ENCODE results near the gene FLNA.

Gene FLNA

GRCh38 chrX:154372612-154373022, 1.8 kb downstream of the FLNA start:
- no peak for DNase-seq

DNA sequence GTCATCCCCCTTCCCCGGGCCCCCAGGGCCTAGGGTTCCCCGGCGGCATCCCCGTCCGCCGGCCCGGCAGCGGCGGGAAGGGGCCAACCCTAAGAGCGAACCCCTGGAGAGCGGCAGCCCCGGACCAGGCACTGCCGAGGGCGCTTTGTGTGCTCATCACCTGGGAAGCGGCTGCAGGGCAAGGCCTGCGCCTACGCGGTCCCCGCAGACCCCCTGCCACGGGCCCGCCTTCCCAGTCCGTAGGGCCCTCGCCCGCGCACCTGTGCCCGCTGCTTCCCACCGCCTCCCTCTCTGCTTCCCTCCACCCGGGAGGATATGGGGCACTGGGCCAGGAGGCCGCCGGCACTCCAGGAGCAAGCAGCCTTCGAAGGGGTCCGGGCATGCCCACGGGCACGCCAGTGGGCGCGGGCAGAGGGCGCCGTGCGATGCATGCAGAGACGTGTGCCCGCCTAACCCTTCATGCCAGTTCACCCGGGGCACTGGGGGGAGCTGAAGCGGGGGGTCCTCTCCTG, 2.6 kb downstream of the FLNA start:
- DNase-seq: no peak

DNA sequence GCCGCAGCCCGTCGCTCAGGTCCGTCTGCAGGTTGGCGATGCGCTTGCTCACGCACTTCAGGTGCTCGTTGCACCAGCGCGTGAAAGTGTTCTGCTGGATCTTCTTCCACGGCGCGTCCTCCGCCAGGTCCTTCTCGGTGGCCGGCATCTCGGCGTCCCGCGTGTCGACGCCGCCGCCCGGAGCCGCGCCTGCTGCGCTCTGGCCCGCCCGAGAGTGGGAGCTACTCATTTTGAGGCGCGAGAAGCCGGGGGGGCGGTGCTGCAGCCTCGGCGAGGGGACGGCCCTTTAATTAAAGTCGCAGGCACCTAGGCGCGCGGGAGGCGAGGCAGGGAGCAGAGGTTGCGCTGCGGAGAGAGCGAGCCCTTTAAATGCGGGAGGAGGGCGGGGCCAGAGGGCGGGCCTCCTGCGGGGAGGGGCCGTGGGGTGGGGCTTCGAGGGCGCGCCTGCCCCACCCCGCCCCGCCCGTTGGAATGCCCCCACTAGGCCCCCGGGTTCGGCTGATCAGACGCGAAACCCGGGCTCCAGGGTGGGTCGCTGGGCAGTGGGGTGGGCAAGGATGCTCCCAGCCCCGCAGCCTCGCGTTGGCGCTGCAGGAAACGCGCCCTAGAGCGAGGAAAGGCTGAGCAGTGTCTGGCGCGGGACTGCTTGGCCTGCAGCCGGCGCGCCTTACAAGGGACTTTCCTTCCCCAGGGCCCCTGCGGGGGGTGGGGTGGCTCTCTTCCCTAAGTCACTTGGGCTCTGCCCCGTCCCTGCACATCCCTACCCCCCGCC, 3.2 kb downstream of the FLNA start:
- DNase-seq: peak; percentile 32

GRCh38 chrX:154370300-154371016, 4.0 kb downstream of the FLNA start:
- no peak for DNase-seq

DNA sequence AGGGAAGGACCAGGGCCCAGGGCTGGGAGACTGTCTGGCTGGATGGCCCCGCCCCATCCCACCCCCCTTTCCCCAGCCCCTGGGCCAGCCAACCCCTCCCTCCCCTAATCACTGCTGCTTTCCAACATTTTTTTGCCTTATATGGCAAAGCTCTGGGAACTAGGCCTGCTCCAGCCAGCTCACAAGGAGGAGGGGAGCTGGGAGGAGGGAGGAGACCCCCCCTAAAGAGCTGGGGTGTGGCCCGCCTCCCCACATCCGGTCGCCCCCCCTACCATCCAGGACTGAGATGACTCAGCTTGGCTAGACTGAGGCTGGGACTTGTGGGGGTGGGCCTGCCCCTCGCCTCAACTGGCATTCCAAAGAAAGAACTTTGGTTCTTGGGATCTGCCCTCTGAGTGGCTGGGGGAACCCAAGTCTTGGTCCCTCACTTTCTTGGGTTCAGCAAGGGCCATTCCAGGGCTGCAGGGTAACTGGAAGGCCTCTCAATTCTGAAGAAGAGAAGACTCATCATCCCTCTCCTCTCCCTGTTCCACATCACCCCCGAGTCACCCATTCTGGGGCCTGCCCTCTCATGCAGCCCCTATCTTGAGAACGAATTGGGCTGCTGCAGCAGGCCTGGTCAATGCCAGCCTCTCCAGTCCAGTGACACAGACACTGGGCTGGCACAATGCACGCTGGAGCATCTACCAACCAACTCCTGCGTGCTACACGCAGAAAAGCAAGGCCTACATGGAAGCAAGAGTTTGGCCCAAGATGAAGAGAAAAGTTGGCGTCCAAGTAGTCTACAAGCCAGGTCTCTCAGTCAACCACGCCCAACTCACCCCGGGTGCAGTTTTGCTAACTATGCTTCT, 4.8 kb downstream of the FLNA start:
- DNase-seq: no peak

DNA sequence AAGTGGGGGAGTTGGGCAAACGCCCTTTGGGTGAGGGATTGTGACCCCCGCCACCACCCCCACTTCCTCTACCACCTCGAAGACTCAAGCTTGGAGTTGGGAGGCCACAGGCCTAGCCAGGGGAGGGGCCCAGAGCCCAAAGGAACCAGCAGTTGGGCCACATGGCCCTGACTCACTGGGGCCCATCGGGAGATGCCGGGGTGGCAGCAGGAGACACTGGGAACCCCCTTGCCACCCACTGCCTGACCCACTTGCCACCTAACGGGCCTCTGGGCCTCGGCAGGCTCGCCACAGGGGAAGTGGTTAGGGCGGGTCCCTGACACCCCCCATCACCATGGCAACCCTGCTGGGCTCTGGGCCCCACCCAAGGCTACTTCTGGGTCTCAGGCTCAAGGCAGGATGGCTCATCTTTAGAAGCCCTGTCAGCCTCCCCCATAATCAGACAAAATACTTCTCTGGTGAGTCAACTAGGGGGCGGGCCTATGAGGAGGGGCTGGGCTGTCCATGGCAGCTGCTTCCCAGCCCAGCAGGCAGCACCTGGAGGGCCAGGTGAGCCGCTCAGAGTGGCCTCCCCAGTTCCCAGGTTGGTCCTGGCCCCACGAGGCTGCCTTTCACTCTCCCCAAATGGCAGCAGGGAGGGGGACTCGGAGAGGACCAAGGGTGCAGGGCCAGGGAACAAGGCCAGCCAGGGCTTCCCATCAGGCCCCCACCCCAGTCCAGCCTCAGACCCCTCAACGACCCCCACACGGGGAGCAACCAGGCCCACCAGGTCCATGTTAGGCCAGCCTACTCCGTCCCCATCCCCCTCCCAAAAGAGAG, 5.6 kb downstream of the FLNA start:
- DNase-seq: no peak

GRCh38 chrX:154367474-154368308, 6.7 kb downstream of the FLNA start:
- no peak for DNase-seq

DNA sequence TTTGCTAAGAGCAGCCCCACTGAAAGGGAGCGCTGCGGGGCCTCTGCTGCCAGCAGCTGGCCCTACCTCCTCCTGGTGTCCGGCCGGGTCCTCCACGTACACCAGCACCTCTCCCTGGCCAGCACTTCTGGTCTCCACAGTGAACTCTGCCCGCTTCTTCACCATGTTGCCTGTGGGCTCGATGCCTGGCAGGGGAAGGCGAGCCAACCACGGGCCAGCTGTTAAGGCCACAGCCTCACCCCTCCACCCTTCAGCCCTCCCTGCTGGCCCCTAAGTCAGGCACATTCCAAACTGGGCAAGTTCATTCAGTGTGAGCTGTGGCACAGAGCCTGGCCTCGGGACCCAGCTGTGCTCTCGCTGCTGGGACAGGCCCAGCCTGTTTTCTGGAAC, 7.8 kb downstream of the FLNA start:
- DNase-seq: no peak

DNA sequence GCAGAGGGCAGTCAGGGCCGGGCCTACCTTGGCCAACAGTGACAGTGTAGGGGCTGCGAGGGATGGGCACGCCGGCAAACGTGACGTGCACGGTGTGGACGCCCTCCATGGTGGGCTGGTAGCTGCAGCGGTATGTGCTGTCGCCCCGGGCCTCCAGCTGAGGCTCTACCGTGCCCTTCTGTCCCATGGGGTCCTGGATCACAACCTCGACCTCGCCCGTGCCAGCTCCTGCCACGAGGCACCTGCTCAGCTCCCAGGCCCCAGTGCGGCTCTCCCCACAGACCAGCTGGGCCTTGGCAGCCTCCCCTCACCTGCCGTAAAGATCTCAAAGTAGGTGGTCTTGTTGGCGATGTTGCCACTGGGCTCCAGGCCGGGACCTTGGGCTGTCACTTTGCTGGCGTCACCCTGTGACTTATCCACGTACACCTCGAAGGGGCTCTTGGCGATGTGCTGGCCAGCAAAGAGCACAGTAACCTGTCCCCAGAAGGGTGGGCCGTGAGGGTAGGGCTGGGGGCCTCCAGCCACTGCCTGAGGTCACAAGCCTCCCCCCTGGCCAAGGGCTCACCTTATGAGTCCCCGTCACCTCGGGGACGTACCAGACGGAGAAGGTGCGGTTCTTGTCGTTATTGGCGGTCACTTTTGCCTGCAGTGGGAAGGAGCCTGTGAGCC, 8.3 kb downstream of the FLNA start:
- DNase-seq: no peak

- DNase-seq: no peak
Measured at GRCh38 chrX:154365052-154365600, 9.3 kb downstream of the FLNA start.

- no peak for DNase-seq
Measured at GRCh38 chrX:154363706-154364439, 10.6 kb downstream of the FLNA start.

GRCh38 chrX:154362085-154362742, 12.2 kb downstream of the FLNA start:
- DNase-seq: no peak

- DNase-seq: no peak
Measured at GRCh38 chrX:154360155-154360713, 14.2 kb downstream of the FLNA start.

- no peak for DNase-seq
Measured at GRCh38 chrX:154359362-154360154, 14.9 kb downstream of the FLNA start.

GRCh38 chrX:154358829-154359228, 15.6 kb downstream of the FLNA start:
- no peak for DNase-seq

DNA sequence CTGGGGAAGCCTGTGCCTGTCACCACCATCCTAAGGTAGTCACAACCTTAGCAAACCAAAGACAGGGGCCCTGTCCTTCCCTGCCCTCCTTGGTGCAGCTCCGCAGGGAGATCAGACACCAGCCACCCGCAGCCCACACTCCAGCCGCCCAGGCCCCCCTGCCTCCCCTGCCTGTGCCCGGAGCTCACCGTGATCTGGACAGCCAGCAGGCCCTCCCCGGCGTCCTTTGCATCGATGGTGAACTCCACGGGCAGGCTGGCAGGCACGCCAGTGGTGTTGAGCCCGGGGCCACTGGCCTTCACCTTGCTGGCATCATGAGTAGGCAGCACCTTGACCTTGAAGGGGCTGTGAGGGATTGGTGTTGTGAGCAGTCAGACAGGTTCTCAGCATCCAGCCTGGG, 16.4 kb downstream of the FLNA start:
- DNase-seq: no peak

DNA sequence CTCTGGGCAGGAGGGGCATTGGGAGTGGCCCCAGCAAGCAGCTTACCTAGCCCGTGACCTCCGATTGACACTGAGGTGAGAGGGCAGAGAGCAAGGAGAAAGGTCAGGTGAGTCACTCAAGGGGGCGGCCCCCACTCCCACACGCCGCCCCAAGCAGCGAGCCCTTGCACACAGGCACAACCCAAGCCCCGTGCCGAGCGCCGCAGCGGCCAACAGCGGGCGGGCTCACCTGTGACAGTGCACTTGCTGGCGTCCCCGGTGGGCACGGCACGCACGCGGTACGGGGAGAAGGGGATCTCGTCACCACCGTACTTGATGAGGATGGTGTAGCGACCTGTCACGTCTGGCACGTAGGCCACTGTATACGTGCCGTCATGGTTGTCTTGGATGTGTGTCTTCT, 17.2 kb downstream of the FLNA start:
- DNase-seq: no peak

DNA sequence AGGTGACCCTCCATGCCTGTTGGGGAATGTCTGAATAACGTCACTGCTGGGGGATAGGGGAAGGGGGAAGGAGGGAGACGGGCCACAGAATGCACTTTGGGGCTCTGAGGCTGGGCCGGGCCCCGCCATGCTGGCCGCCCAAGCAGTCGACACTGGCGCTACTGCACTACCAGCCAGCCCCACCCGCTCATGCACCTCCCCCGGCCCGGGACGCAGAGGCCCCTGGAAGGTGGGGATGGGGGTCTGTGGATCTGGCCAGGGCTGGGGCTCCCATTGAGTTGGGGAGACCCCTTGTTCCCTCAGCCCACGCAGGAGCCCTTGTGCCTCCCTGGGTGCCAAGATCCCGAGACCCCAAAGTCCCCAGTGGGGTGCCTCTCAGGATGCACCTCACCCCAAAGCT, 17.8 kb downstream of the FLNA start:
- no peak for DNase-seq

Measured in NCI-H524 treated with DMSO at 0.1 percent for 48 hours (cell line).